HG02642 (cell line): Measurements from ENCODE around the gene RAPGEF4.
"Not testable (repeated sequence)": the region's sequence is repeated elsewhere in the genome, so short reads cannot be mapped to it uniquely, and the experiment has no call there.

Source experiments
- ATAC-seq: cut with Tn5 transposase; IDR thresholded peaks from one replicate; pipeline ENCODE4 v1.9.1; 2021; ENCODE audit warnings: mild to moderate bottlenecking; ENCODE audit not compliant: unreplicated experiment, poor library complexity

The RAPGEF4 gene

GRCh38 chr2:173076581-173077345 is 341.1 kb downstream of the RAPGEF4 start:
- peak; percentile 36 for ATAC-seq

DNA sequence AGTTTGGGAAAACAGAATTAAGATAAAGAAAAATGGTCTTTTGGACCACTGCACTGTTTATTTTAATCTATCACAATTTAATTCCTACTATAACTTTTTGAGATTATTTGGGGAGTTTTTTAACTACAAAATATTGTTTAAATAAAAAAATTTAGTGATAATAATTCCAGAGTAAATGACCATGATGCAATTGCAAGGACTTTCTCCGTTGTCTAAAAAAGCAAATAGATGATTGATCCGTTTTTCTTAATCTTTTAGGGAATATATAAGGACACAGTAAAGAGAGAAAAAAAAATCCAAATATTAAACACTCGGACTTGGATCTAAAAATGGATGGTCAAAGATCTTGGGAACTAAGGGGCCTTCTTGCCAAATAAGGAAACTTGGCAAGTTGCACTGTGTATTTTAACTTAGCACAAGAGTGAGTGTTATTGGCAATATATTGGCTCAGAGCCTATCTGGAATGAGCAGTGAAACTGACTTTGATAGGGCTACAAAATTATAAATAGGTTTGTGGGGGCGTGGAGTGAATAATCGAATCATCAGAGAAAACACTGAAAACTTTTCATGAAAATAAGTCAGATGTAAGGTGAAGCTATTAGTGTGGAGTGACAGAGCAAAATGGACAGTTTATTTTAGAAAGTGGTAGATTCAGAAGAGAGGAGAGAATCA is 342.0 kb downstream of the RAPGEF4 start:
- no peak for ATAC-seq

GRCh38 chr2:173079141-173079540 is 343.5 kb downstream of the RAPGEF4 start:
- ATAC-seq: no peak

- no peak for ATAC-seq
Measured at GRCh38 chr2:173079973-173080860, 344.6 kb downstream of the RAPGEF4 start.

GRCh38 chr2:173086518-173087213 is 351.0 kb downstream of the RAPGEF4 start:
- no peak for ATAC-seq

DNA sequence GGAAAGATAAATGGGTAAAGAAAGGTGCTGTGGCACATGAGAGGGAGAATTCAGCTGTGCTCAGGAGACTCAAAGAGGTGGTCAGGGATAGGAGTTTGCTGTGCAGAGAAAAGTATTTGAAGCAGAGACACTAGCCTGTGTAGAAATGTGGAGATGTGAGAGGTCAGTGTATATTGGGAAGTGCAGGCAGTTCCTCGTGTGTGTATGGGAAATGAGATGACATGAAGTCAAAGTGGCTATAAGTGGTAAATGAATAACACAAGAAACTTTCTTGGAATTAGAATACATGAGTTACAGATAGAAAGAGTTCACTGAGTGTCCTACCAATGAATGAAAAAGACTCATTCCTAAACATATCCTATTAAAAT is 351.6 kb downstream of the RAPGEF4 start:
- ATAC-seq: no peak

GRCh38 chr2:173087793-173088496 is 352.3 kb downstream of the RAPGEF4 start:
- ATAC-seq: no peak

- no peak for ATAC-seq
Measured at GRCh38 chr2:173090276-173090877, 354.7 kb downstream of the RAPGEF4 start.

DNA sequence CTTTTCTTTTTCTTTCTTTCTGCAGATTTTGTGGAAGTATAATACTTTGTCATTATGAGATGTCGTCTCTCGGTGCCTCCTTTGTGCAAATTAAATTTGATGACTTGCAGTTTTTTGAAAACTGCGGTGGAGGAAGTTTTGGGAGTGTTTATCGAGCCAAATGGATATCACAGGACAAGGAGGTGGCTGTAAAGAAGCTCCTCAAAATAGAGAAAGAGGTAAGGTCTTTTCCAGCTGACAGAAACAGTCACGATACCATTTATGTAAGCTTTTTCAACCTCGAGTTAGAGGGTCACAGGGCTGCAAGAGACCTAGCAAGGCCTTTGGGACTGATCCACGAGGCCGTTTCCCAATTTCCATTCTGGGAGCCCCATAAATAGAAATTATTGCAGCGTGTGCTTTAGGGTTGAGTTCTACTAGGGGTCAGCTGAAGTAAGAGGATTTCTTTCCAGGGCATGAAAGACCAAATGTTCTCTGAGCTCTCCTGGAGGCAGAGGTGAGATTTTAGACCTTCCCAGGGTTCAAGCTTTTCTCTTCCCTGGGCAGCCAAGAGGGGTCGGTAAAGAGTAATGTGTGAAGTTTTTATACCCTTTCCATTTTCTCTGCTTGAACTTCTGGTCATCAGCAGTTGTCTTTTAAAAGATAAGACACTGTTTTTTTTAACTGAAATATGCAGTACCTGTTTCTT is 355.5 kb downstream of the RAPGEF4 start:
- ATAC-seq: no peak

GRCh38 chr2:173091910-173092309 is 356.3 kb downstream of the RAPGEF4 start:
- no peak for ATAC-seq

GRCh38 chr2:173092844-173093402 is 357.3 kb downstream of the RAPGEF4 start:
- no peak for ATAC-seq

- not testable (repeated sequence) for ATAC-seq
Measured at GRCh38 chr2:173093617-173094016, 358.0 kb downstream of the RAPGEF4 start.

DNA sequence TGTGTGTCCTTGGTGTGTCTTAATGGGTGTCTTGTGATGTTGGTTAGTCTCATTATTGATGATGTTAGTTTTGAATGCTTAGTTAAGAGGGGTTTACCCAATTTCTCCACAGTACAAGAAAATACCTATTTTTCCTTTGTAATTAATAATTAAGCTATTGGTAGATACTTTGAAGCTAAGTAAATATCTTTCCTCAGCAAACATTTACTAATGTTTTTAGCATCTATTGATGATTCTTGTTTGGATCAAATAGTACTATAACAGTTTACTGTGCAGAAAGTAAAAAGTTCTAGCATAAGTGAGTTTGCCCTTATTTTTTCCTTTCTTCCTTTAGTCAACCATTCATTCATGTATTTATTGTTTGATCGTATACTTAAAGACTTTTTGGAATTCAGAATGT is 359.1 kb downstream of the RAPGEF4 start:
- ATAC-seq: no peak

DNA sequence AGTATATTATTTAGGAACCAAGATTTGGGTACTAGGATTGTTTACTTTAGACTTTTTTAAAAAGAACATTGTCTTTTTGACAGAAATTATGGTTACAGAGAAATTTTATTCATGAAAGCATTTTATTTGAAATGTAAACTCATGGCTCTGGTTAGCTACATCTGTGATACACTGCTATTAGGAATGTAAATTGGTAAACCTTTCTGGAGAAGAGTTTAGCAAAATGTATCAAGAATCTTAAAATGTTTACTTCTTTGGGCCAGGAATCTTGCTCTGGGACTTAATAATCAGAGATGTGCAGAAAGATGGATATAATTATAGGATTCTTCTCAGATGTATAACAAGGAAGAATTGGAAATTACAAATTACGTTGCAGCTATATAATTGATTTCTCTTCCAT is 359.7 kb downstream of the RAPGEF4 start:
- ATAC-seq: no peak

DNA sequence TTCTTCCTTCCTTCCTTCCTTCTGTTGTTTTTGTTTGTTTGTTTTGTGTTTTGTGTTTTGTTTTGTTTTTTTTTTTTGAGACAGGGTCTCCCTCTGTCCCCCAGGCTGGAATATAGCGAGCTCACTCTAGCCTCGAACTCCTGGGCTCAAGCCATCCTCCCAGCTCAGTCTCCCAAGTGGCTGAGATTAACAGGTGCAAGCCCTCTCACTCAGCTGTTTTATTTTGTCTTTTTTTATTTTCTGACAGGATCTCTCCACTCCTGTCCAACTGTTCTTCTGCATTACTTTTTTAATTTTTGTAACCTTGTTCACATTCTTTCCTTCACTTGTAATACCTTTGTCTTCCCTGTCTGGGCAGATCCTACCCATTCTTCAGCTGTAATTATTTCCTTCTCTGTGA is 363.6 kb downstream of the RAPGEF4 start:
- ATAC-seq: no peak

DNA sequence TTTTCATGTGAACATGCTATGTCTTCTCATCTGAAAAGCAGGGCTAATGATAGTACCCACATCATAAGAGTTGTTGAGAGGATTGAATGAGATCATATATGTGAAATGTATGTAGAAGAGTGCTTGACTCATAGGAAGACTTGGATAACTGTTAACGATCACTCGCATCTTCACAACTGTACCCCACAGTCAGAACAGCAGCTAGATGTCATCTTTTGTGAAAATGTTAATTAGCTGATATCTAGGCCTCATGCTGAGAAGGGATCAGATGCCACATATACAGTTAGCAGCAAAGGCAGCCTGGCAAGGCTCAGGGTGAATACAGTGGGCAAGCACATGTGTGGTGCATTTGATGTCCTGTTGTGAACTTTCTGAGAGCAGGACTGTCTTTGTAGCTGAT is 364.2 kb downstream of the RAPGEF4 start:
- no peak for ATAC-seq

DNA sequence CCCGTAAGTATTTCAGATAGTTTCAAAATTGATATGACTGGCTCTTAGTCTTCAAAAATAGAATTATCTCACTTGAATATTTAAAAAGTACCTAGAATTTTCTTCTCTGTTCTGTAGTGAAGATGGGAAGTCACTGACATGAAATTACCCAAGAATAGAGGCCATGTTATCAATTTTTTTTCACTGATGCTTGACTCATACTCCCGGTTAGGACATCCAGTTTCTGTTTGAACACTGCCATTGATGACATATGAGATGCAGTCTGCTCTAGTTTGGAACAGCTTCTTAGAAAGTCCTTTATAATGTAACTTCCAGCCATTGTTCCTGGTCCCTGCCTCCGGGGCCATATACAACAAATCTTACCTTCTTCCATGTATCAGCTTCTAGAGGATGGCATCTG is 366.0 kb downstream of the RAPGEF4 start:
- ATAC-seq: peak; percentile 79
